Astrocyte (in vitro differentiated cells and primary cell): ENCODE data around the gene MSH5.

Experiments
- CTCF ChIP-seq: IDR thresholded peaks from 2 replicates; pipeline ENCODE4 v1.5.1; 2011; ENCODE audit warnings: low read depth, mild to moderate bottlenecking, inconsistent platforms, low read length, moderate library complexity; ENCODE audit not compliant: insufficient read depth
- EZH2 ChIP-seq: IDR thresholded peaks from 2 replicates; pipeline ENCODE4 v1.6.1; 2012; ENCODE audit warnings: mild to moderate bottlenecking, low read length, inconsistent platforms; ENCODE audit not compliant: insufficient read depth

- TF ChIP-seq CTCF (no peak), EZH2 (no peak)
Measured at GRCh38 chr6:31752739-31753319, 13.0 kb downstream of the MSH5 start.
